Measurements from ENCODE around the gene CD151. TPM values are rescaled to one million over a fixed set of nuclear protein-coding genes. Genes with fewer than 3 reads are reported as not detected.
A peak's percentile ranks its signal among the peaks of the same experiment; 100 is the strongest.

Gene CD151
- total and polyA plus RNA-seq, 2 experiments from 2014 or later: 62.9 to 109 TPM

DNA sequence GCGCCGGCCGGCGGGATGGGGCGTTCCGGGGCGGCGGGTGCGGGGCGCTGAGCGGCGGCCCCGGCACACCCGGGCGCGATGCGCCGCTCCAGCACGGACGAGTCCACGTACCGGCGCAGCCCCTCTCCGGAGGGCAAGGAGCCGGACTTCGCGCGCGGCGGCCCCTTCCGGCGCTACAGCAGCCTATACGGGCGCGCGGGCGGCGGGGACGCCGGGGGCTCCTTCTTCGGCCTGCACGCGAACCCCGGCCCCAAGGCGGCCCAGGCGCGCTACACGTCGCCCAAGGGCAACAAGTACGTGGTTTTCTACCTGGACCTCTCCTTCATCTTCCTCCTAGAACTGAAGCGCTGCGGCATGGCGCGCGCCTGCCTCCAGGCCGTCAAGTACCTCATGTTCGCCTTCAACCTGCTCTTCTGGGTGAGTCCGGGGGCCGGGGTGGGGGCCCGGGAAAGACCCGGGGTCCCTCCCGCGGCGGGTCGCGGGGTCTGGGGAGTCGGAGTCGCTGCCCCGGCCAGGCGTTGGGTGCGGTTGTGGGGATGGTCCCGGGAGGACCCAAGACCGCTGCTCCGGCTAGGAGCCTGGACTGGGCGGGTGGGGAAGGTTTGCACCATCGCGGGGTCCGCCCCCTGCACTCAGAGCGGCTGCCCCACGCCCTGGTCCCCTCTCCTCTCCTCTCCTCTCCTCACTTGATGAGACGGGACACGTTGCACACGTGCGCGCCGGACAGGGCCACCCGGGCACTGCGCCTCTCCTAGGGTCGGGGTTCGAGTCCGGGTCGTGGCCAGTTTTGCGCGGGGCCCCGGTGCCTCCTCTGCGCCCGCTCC, 17.4 kb downstream of the CD151 start:
- Histone ChIP-seq H3K79me2 (replicated peaks; ENCODE audit: insufficient read depth) (0 out of 2 replicates have a peak, but pooled peaks cover 3% of the 10 kb centered on the region), H3F3A (replicated peaks; ENCODE audit: low read depth) (0 out of 2 replicates have a peak, but pooled peaks cover 5% of the 10 kb centered on the region), H3K4me1 (ENCODE audit: insufficient read depth) (peaks cover 26% of the 10 kb centered on the region), H3K4me2 (peak overlapping the region; percentile 97), H3K36me3 (ENCODE audit: insufficient read depth) (no peaks in the 10 kb centered on the region), H3K27me3 (ENCODE audit: insufficient read depth) (no peaks in the 10 kb centered on the region), H2AFZ (no peak overlapping the region), H3K27ac (ENCODE audit: low read depth) (no peak overlapping the region), H3K9me2 (ENCODE audit: insufficient read depth) (no peaks in the 10 kb centered on the region), H4K20me1 (replicated peaks; ENCODE audit: insufficient read depth) (peaks cover 17% of the 10 kb centered on the region), H3K4me3 (peak overlapping the region; percentile 89)
- H3K27me3 Mint-ChIP-seq (ENCODE audit: insufficient read depth, low read depth, poor library complexity): peaks cover 15% of the 10 kb centered on the region
- no peak for TF ChIP-seq ZNF462 (CRISPR knock-in tag; IDR thresholded peaks at IDR 0.05)
- H3K9me3 Mint-ChIP-seq: no peaks in the 10 kb centered on the region
- H3K4me1 Mint-ChIP-seq: peaks cover 25% of the 10 kb centered on the region
- H3K27ac Mint-ChIP-seq: no peak overlapping the region
- H3K4me3 Mint-ChIP-seq: peak overlapping the region; percentile 71
- H3K36me3 Mint-ChIP-seq (ENCODE audit: low read depth): no peaks in the 10 kb centered on the region
- DNase-seq (ENCODE audit: low spot score) (no peak), ATAC-seq (peak; percentile 5)

DNA sequence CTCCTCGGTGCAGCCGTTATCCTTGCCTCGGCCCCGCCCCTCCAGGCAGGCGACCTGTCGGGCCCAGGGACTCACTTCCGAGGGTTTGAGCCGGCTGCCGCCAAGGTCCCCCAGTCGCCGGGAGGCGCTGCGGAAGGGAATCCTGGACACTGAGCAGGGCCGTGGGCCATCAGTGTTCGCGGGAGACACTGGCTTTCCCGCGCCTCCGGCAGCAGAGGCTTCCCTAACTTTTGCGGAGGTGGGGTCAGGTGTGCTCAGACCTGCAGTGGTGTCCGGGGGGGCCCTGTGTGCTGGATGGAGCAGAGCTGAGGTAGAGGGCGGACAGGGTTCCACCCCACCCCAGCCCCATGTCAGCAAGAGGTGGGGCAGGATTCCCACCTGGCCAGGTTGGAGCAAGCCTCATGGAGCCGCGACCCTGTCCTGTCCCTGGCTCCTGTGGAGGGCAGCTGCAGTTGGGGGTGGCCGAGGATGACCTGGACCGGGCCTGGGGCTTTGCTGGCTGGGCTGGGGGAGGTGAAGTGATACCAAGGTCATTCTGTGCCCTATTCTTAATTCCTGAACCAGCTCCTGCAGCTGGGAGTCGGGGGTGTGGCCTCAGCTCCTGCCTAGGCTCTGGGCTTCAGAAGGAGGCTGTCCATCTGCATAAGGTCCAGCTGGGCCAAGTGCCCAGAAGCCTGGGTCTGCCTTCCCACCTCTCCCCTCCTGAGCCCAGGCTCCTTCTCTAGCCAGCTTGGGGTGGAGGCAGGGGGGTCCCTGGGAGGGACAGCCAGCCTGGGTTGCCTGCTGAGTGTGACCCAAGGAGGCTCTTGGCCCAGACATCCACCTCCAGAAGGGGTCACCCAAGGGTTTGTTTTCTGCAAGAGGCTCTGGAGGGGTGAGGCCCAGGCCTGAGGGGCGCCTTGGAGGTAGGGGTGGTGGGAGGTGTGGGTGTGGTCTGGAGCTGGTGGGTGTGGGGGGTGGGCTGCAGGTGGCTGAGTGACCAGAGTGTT, 18.3 kb downstream of the CD151 start:
- Histone ChIP-seq H3K9me2 (ENCODE audit: insufficient read depth) (no peaks in the 10 kb centered on the region), H3K27ac (ENCODE audit: low read depth) (no peak overlapping the region), H3K27me3 (ENCODE audit: insufficient read depth) (no peaks in the 10 kb centered on the region), H3K4me2 (peak overlapping the region; percentile 97), H3K36me3 (ENCODE audit: insufficient read depth) (no peaks in the 10 kb centered on the region), H3F3A (replicated peaks; ENCODE audit: low read depth) (0 out of 2 replicates have a peak, but pooled peaks cover 5% of the 10 kb centered on the region), H4K20me1 (replicated peaks; ENCODE audit: insufficient read depth) (peaks cover 17% of the 10 kb centered on the region), H3K4me1 (ENCODE audit: insufficient read depth) (peaks cover 19% of the 10 kb centered on the region), H3K79me2 (replicated peaks; ENCODE audit: insufficient read depth) (0 out of 2 replicates have a peak, but pooled peaks cover 3% of the 10 kb centered on the region), H3K4me3 (peak overlapping the region; percentile 89), H2AFZ (no peak overlapping the region)
- peaks cover 24% of the 10 kb centered on the region for H3K4me1 Mint-ChIP-seq
- H3K9me3 Mint-ChIP-seq: no peaks in the 10 kb centered on the region
- TF ChIP-seq REST (IDR thresholded peaks at IDR 0.05; ENCODE audit: unreplicated experiment): no peak
- peak; percentile 46 to 72 for TF ChIP-seq CTCF (conservative IDR thresholded peaks at IDR 0.05; ENCODE audit: low read depth in 2 of 2)
- no peak for TF ChIP-seq STAT1 (IDR thresholded peaks at IDR 0.05; ENCODE audit: unreplicated experiment)
- no peak overlapping the region for H3K27ac Mint-ChIP-seq
- ATAC-seq: peak; percentile 19
- H3K4me3 Mint-ChIP-seq: peak overlapping the region; percentile 71
- DNase-seq (ENCODE audit: low spot score): peak; percentile 73
- peaks cover 16% of the 10 kb centered on the region for H3K27me3 Mint-ChIP-seq (ENCODE audit: insufficient read depth, low read depth, poor library complexity)
- no peaks in the 10 kb centered on the region for H3K36me3 Mint-ChIP-seq (ENCODE audit: low read depth)
